GM19099 (cell line): Measurements from ENCODE around the gene SPPL3.

Experiments used
- POLR2A ChIP-seq: IDR thresholded peaks from 3 replicates; pipeline ENCODE4 v1.6.1; 2011; ENCODE audit warnings: low read depth; ENCODE audit not compliant: insufficient read length; ENCODE audit errors: extremely low read depth

SPPL3 gene

DNA sequence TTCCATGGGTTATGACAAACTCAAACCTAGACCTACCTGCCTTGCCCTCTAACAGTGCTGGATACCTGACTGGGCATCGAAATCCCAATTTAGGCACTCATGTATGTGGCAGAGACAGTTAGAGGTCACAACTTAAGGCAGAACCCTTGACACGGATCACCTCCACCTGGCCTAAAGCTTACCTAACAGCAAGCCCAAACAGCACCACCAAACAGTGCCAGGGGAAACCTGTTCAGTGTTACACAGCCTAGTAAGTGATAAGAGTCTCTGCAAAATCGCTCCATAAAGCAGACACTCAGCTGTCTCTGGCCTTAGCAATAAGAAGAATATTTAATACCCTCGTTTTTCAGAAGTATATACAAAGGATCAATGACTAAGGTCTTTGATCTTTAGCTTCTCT lies 77.8 kb downstream of the SPPL3 start:
- TF ChIP-seq POLR2A, result no peak

DNA sequence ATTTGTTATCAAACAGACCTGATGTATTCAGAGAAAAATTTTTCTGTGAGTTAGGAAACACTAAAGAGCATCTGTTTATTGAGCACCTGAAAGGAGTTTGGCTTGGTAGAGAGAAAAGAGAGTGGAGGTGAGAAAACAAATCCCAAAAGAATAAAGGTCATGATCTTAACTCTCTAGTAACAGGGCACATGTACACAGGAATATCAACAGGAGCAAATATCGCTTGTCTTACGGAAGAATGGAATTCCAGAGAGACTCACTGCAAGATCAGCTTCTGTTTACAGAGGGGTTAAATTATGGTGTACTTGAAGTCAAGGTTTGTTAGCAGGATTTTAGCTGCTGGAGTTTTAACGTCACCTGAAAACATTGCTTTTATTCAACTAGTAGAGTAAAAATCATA lies 78.8 kb downstream of the SPPL3 start:
- TF ChIP-seq POLR2A, result no peak

DNA sequence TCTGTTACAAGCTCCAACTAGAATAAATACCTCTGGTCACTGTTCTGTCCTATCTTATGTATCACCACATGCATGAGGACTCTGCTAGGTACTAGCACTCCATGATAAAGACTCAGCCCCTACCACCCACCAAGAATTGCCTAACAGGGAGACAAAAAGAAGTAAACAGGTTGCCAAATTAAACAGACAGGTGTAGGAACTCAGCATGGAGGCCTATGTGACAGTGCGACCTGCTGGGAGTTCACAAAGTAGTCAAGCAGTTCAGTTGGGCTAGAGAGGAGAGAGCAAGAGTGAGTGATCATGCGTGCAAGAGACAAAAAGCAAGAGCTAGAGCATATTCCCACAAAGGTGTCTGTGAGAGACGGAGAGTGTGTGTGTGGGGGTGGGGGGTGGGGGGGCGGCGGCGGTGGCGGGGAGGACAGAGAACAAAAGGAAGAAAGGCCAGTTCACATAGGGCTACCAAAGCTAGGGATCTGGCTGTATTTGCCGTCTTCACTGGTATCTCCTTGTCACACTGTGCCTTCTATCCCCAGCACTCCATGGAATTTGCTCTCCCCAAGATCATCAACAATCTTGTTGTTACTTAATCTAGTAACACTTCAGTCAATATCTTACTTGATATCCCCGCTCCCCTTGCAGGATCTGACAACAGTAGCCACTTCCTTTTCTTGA lies 81.2 kb downstream of the SPPL3 start:
- TF ChIP-seq POLR2A, result no peak

DNA sequence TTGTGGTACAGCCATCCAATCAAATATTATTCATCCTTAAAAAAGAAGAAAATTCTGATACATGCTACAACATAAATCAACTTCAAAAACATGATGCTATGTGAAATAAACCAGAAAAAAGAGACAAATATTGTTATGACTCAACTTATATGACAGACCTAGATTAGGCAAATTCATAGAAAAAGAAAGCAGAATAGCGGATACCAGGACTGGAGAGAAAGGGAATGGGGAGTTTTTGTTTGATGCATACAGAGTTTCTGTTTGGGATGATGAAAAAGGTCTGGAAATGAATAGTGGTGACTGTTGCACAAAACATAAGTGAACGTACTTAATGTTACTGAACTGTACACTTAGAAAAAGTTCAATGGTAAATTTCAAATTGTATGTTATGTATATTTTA lies 82.3 kb downstream of the SPPL3 start:
- no peak for TF ChIP-seq POLR2A

DNA sequence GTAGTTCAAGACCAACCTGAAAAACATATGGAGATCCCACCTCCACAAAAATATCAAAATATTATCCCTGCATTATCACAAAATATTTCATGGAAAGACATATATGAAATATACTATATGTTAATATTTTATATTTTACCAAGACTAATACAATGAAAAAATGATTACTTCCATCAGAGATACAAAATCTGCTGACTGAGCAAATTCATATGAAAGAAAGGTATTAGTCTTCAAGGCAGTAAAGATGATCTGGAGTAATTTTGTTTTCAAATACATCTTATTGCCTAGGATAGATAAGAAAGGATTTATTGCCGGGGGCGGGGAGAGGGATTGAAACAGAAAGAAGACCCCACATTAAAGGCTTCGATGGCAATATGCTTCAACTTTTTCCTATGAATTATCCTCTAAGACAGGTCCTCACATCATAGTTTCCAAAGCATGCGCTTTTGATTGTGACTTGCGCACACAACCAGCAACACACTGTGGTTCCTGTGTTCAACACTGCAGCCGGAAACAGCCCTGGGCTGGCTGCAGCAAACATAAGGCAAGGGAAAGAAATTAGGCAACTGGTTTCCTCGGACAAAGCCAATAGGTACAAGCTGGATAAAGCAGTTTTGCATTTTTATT lies 83.2 kb downstream of the SPPL3 start:
- TF ChIP-seq POLR2A, result no peak

DNA sequence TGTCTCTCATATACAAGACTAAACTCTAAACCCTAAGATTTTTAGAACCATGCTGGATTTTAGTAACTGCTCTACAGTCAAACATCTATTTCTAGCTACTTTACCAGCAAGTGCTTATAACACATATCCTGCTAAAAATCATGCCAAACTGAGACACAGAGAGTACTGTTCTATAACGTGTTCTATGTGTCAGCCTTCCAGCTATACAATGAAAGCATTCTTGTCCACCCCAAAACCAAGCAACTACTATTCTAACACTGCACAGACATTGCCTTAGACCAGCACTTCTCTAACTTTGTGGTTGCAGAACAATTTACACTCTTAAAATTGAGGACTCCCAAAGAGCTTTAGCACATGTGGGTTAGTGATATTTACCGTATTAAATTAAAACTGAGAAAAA lies 85.7 kb downstream of the SPPL3 start:
- TF ChIP-seq POLR2A, result no peak

DNA sequence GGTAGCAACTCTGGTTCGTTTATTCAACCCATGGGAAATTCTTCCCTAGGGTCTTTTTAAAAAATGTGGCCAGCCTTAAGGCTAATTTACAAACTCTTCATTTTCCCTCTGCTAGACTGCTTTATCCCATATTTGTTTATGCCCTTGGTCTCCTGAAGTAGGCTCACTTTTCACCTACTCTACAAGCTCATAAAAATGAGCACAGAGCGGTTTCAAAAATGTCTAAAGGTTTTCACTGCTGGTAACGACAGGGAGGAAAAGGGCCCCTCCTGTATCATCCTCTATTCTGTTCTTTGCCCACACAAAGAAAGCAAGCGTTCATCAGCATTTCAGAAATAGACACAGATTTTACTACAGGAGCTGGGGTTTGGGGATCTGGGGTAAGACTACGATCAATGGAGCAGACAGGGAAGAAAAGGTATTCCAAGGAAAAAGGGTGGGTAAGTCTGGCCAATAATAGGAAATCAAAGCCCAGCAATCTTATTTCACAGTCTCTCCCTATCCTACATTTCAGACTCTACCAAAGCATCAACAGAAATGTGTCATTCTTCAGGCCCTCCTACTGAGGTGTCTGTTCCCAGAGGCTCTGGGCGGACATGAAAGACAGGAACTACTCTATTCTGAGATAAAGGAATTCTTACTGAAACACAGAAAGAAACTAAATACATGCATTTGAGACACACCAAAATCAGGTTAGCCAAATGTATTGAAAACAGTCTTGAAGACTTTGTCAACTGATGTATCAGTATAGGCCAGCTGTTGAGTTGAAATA lies 86.4 kb downstream of the SPPL3 start:
- no peak for TF ChIP-seq POLR2A

DNA sequence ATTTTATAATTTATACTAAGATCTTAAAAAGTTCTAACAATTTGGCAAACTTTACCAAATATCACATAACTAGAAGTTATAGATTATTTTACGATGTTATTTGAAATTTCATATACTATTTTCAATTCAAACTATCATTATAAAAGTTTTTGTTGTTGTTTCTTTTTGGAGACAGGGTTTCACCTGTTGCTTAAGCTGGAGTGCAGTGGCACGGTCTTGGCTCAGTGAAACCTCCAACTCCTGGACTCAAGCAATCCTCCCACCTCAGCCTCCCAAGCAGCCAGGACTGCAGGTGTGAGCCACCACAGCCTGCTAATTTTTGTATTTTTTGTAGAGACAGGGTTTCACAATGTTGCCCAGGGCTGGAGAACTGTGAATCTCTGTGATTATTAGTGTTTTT lies 87.8 kb downstream of the SPPL3 start:
- TF ChIP-seq POLR2A, result no peak

DNA sequence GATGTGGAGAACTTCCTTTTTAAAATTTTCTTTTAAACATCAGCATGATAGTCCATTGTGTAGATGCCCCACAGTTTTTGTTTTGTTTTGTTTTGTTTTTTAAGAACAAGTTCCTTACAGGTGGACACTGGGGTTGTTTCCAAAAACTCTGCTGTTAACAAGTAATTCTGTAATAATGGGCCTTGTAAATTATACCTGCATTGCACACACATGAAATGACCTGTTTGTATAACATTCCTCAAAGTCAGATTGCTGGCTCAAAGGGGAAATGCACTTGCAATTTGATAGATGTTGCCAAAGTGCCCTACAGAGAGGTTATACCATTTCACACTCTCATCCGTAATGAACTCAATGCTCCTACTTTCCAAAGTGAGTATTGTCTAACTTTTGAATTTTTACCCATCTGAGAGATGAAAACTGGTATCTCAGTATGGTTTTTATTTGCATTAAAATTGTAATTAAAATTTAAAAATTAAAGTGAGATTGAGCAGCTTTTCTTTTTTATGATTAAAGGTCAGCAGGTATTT lies 89.2 kb downstream of the SPPL3 start:
- TF ChIP-seq POLR2A, result no peak

DNA sequence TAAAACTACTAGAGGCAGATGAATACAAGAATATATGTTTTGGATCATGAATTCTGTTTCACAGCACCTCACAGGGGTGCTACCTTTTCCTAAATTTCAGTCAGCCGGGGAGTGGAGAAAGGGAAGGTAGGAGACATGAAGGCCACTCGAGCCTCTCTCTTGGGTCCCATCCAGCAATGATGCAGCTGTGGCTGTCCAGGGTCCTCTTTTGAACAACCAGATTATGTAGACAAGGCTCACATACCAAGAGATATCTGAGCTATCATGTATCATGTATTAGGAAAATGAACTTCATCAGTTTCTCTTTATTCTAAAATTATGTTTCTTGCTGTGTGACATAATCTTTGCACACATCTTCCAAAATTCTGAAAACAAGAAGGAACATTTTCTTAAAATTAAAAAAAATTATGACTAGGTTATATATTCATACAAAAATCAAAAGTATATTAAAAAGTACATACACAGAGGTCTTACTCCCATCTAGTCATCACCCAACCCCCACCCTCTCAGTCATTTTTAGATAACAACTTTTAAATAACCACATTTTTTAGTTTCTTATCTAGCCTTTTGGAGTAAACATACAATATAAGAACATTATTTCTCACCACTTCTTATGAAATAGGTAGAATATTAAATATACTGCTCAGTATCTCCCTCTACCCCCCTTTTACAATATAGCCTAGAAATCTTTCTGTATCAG lies 89.8 kb downstream of the SPPL3 start:
- TF ChIP-seq POLR2A, result no peak

DNA sequence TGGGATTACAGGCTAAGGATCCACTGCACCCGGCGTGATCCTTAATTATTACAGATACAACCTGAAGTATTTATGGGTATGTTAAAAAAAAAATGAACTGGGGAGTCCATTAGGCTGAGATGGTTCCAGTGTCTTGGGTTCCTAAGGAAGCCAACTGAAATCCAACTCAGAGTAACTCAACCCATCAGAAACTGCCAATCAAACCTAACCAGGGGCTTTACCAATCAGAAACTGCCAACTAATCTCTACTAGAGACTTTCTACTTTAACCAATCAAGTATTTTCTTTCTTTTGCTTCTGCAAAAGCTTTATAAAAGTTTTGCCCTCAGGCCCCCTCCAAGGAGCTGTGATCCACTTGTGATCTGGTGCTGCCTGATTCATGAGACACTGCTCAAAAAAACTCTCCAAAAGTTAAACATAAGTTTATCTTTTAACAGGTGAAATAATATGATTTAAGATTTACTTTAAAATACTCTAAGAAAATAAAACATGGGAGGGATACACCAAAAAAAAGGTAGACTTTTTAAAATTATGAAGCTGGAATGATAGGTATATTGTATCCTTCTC lies 90.5 kb downstream of the SPPL3 start:
- no peak for TF ChIP-seq POLR2A

DNA sequence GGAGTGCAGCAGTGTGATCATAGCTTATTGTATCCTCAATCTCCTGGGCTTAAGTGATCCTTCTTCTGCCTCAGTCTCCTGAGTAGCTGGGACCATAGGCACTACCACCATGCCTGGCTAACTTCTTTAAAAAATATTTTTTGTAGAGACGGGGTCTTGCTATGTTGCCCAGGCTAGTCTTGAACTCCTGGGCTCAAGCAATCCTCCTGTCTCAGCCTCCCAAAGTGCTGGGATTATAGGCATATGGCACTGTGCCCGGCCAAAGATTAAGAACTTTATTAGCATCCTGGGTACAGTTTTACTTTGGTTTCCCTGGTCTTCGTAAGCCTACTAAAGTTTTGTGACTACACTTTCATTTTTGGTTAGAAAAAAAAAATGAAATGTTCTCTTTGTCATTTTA lies 94.1 kb downstream of the SPPL3 start:
- no peak for TF ChIP-seq POLR2A

DNA sequence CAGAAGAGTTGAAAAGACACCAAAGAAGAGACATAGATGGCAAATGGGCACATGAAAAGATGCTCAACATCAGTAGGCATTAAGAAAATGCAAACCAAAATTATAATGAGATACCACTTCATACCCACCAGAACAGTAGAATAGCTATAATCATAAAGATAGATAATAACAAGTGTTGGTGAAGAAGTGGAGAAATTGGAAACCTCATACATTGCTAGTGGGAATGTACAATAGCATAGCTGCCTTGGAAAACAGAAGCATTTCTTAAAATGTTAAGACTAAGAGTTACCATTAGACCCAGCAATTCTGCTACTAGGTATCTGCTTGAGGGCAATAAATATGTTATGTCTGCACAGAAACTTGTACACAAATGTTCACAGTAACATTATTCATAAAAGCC lies 99.7 kb downstream of the SPPL3 start:
- no peak for TF ChIP-seq POLR2A

DNA sequence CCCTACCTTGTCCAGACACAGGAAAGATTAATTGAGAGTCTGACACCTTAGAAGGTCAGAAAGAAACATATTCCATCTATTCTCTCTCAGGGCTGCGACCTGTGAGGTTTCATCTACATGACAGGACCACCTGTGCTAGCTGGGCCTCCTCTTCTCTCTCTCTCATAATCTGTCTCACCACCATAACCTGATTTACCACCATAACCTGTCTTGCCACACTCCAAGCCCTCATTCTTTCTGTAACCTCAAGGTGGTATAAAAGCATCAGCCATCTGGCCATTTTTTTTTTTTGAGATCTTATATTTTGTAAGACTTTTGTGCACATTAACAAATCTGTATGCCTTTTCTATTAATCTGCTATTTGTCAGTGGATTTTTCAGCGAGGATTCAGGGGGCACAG lies 103.0 kb downstream of the SPPL3 start:
- TF ChIP-seq POLR2A, result no peak

DNA sequence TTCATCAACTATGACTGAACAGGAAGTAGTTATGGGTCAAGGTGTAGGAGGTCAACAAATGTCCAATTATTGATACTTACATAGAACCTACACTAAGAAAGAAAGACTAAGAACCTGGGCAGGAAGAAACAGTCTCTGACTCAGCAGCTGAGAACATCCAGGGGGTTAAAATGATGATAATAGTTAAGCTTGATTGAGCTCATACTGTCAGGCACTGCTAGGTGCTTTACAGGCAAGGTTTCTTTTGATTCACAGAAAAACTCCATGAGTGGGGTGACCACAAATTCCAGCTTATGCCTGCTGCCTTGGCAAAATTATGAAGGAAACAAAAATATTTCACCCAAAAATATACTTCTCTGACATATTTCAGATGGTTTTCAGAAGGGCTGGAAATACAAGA lies 103.5 kb downstream of the SPPL3 start:
- no peak for TF ChIP-seq POLR2A
